GM19395 (cell line): Measurements from ENCODE around the gene QRSL1.
"Not testable (repeated sequence)": the region's sequence is repeated elsewhere in the genome, so short reads cannot be mapped to it uniquely, and the experiment has no call there.

Experiments used
- ATAC-seq: cut with Tn5 transposase; IDR thresholded peaks from one replicate; pipeline ENCODE4 v1.9.1; 2021; ENCODE audit warnings: mild to moderate bottlenecking, moderate library complexity; ENCODE audit not compliant: unreplicated experiment

Gene QRSL1

DNA sequence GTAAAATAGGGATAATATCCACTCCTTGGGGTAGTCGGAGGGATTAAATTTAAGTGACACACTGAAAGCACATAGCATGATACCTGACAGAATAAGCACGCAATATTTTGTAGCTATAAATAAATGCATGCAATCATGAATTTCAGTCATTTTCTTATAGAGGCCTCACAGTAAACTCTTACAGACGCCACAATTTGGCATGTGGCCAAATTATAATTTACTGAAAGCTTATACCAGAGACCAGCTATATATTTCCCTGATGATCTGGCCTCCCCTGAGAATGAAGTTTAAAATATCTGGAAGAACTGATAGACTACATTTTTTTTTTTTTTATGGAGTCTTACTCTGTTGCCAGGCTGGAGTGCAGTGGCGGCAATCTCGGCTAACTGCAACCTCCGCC lies 40.9 kb downstream of the QRSL1 start:
- no peak for ATAC-seq

GRCh38 chr6:106671651-106672050 lies 42.3 kb downstream of the QRSL1 start:
- ATAC-seq: no peak

GRCh38 chr6:106674541-106675229 lies 45.3 kb downstream of the QRSL1 start:
- no peak for ATAC-seq

DNA sequence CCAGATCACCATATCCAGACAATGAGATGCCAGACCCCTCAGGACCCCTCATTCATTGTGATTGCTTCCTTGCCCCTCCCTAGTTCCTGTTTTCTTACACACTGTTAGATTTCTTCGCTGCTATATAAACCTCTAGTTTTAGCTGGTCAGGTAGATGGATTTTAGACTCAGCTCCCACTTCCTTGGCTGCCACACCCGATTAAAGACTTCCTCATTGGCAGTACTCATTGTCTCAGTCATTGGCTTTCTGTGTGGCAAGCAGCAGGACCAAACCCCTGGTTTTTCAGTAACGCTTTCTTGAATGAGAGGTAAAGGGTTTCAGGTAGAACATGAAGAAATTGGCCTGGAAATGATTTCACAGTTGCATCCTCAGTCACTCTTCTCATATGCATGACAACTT lies 47.9 kb downstream of the QRSL1 start:
- no peak for ATAC-seq

GRCh38 chr6:106684011-106684410 lies 54.6 kb downstream of the QRSL1 start:
- ATAC-seq: no peak

DNA sequence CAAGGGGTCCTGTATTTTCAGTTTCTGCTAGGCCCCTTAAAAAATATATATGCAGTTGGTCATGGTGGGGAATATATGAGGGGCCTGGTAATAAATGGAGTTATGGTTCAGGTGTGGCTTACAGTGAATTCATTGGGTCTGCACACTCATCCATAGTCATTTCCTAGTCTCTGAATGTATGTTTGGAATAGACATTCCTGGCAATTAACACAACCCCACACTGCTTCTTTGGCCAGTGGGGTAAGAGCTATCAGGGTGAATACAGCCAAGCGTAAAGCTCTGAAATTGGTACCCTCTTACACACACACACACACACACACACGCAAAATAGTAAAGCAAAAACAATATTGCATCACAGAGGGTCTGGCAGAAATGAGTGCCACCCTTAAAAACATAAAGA lies 56.5 kb downstream of the QRSL1 start:
- no peak for ATAC-seq

- peak; percentile 61 for ATAC-seq
These were observed 59.0 kb downstream of the QRSL1 start for GRCh38 chr6:106688177-106688951.

- no peak for ATAC-seq
These were observed 62.9 kb downstream of the QRSL1 start for GRCh38 chr6:106692112-106692818.

DNA sequence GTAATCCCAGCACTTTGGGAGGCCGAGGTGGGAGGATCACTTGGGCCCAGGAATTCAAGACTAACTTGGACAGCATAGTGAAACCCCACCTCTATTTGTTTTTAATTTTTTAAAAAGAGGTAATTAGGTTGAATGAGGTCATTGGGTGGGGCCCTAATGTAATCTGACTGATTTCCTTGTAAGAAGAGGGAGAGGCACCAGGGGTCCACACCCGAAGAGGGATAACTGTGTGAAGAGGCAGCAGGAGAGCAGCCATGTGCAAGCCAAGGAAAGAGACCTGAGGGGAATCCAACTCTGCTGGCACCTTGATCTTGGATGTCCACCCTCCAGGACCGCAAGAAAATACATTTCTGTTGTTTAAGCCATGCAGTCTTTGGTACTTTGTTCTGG lies 63.4 kb downstream of the QRSL1 start:
- ATAC-seq: no peak

DNA sequence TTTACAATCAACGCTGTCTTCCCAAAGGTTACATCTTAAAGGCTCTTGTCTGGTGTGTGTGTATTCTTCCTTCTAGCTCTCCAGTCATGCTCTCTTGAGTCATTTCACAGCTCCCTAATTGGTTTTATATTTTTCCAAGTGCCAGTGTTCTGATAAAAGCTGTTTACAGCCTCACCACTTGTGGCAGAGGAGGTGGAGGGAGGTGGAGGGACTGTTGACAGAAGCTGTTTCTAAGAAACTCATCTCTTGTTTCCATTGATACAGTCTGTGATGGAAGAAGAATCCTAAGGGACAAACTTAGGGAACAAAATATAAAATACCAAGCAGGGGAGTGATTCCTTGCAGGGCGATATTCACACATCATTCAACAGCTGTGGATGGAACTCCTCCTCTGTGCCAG lies 64.0 kb downstream of the QRSL1 start:
- ATAC-seq: no peak

- no peak for ATAC-seq
These were observed 65.0 kb downstream of the QRSL1 start for GRCh38 chr6:106694343-106694742.

DNA sequence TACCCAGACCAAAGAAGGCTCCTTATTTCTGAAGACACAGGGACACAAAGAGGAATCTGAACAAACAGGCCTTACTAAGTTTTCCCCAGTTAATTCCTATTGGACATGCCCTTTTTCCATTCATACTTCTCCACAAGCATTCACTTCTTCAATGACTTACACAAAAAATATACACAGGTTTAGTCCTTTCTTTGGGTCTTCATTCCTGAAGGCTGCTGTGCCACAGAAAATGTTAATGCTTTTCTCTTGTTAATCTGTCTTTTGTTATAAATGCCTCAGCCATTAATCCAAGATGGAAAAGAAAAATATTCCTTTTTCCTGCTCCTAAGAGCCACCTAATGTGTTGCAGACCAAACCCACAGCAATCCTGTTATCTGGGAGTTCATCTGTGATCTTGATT lies 71.2 kb downstream of the QRSL1 start:
- no peak for ATAC-seq

DNA sequence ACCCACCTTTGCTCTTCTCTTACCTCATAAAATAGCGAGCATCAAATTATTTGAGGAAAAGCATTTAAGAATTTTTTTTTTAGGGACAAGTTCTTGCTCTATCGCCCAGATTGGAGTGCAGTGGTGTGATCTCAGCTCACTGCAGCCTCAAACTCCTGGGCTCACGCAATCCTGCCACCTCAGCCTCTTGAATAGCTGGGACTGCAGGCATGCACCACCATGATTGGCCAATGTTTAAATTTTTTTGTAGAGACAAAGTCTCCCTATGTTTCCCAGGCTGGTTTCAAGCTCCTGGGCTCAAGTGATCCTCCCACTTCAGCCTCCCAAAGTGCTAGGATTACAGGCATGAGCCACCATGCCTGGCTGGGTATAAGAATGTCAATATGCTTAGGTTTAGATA lies 71.8 kb downstream of the QRSL1 start:
- ATAC-seq: not testable (repeated sequence)

DNA sequence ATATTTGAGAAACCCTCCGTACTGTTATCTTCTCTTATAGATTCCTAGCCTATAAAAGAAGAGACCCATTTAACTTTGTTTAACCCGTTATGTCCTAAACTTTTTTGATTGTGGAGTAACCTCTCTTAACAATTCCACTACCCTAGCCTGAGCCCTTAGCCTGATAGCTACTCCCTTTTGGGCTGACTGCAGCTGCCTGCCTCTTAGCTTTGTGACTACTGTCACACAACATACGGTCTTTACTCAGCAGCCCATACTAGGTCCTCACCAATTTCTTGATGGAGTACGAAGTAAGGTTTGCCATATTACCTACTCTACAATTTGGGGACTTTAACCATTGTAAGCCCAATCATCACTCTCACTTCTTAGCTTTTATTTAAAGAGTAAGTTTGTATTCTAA lies 72.7 kb downstream of the QRSL1 start:
- ATAC-seq: peak; percentile 61

- peak; percentile 99 for ATAC-seq
These were observed 73.2 kb downstream of the QRSL1 start for GRCh38 chr6:106702451-106703110.

DNA sequence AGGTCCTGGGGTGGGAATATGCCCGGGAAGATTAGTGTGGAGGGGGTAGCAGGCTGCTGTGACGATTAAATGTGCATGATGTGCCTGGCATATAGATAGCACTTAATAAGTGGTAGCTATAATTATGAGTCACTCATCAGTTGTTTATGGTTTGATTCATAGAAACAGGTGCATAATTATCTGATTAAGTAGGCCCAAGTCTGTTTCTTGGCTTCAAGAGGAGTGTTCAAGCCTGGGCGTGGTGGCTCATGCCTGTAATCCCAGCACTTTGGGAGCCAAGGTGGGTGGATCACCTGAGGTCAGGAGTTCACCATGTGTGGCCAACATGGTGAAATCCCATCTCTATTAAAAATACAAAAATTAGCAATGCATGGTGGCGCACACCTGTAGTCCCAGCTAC lies 74.9 kb downstream of the QRSL1 start:
- no peak for ATAC-seq

DNA sequence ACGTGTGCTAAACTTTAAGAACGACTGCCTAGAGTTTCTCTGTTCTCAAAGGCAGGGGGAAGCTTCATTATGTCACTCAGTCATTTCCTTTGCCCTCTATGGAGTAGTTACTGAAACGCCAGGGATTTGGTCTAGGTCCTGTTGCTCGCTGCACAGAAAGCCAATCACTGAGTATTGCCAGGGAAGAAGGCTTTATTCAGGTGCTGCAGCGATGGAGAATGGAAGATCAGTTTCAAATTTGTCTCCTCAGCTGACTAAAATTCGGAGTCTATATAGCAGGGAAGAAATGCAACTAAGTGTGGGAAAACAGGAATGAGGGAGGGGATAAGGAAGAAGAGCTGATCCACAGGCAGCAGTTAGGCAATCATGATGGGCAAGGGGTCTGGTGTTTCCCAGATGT lies 75.8 kb downstream of the QRSL1 start:
- ATAC-seq: no peak

- no peak for ATAC-seq
These were observed 81.2 kb downstream of the QRSL1 start for GRCh38 chr6:106710580-106710979.

GRCh38 chr6:106714281-106714680 lies 84.9 kb downstream of the QRSL1 start:
- no peak for ATAC-seq

- ATAC-seq: no peak
These were observed 86.5 kb downstream of the QRSL1 start for GRCh38 chr6:106715922-106716321.

GRCh38 chr6:106716966-106717365 lies 87.6 kb downstream of the QRSL1 start:
- no peak for ATAC-seq
